Osteoblast (primary cell): ENCODE data around the gene RPL19. TPM values are rescaled to one million over a fixed set of nuclear protein-coding genes. Genes with fewer than 3 reads are reported as not detected.

Source experiments
- DNase-seq: peaks from one replicate; pipeline ENCODE4 v3.0.0; 2011; ENCODE audit warnings: low spot score, mixed read lengths; ENCODE audit not compliant: insufficient read length; ENCODE audit errors: missing footprints
- H2AFZ ChIP-seq: 2 replicates; pipeline ENCODE4 v1.6.0; 2011; ENCODE audit warnings: mild to moderate bottlenecking, low read length
- H3K27ac ChIP-seq: 2 replicates; pipeline ENCODE4 v1.5.1; 2011; ENCODE audit warnings: mild to moderate bottlenecking, low read depth, low read length, moderate library complexity
- H3K27me3 ChIP-seq: 2 replicates; pipeline ENCODE4 v1.6.0; 2012; ENCODE audit warnings: mild to moderate bottlenecking, control low read depth, inconsistent platforms, low read length, moderate library complexity; ENCODE audit not compliant: insufficient read depth
- H3K36me3 ChIP-seq: 2 replicates; pipeline ENCODE4 v1.5.1; 2011; ENCODE audit warnings: mild to moderate bottlenecking, low read length, control low read depth, moderate library complexity; ENCODE audit not compliant: insufficient read depth
- H3K4me1 ChIP-seq: 2 replicates; pipeline ENCODE4 v1.5.1; 2011; ENCODE audit warnings: mild to moderate bottlenecking, low read length, control low read depth, moderate library complexity; ENCODE audit not compliant: insufficient read depth
- H3K4me2 ChIP-seq: 2 replicates; pipeline ENCODE4 v1.6.0; 2011; ENCODE audit warnings: mild to moderate bottlenecking, low read length; ENCODE audit not compliant: insufficient read depth
- H3K4me3 ChIP-seq: fragments of 200-600 bp; sonication (generic); 3 replicates; pipeline ENCODE4 v1.5.1; 2012; ENCODE audit warnings: mild to moderate bottlenecking, low read length, inconsistent platforms; ENCODE audit not compliant: insufficient read depth
- H3K79me2 ChIP-seq: 2 replicates; pipeline ENCODE4 v1.6.0; 2012; ENCODE audit warnings: mild to moderate bottlenecking, low read length, control low read depth, inconsistent platforms; ENCODE audit not compliant: insufficient read depth
- H3K9me3 ChIP-seq: 2 replicates; pipeline ENCODE4 v1.5.1; 2011; ENCODE audit warnings: low read depth, low read length, control low read depth
- H4K20me1 ChIP-seq: 2 replicates; pipeline ENCODE4 v1.6.0; 2012; ENCODE audit warnings: mild to moderate bottlenecking, low read length, control low read depth; ENCODE audit not compliant: insufficient read depth
- total RNA-seq: library from RNA; depleted of rRNA; stranded (reverse); fragments of >200 nt; gene quantifications from 2 replicates; pipeline ENCODE4 v1.2.3, GENCODE V29; 2012
- TF ChIP-seq, protein P1 (sequence below): IDR thresholded peaks from 2 replicates; pipeline ENCODE4 v1.5.1; 2011; ENCODE audit warnings: mild to moderate bottlenecking, low read depth, low read length, moderate library complexity; ENCODE audit errors: extremely low read depth

The RPL19 gene
- total RNA-seq, 1 donor = 1,279 TPM

- H3K4me2 ChIP-seq = peak overlapping the region; percentile 88
- peaks cover 33% of the 10 kb centered on the region for H4K20me1 ChIP-seq
- peaks cover 39% of the 10 kb centered on the region for H3K36me3 ChIP-seq
- TF ChIP-seq, protein P1, sequence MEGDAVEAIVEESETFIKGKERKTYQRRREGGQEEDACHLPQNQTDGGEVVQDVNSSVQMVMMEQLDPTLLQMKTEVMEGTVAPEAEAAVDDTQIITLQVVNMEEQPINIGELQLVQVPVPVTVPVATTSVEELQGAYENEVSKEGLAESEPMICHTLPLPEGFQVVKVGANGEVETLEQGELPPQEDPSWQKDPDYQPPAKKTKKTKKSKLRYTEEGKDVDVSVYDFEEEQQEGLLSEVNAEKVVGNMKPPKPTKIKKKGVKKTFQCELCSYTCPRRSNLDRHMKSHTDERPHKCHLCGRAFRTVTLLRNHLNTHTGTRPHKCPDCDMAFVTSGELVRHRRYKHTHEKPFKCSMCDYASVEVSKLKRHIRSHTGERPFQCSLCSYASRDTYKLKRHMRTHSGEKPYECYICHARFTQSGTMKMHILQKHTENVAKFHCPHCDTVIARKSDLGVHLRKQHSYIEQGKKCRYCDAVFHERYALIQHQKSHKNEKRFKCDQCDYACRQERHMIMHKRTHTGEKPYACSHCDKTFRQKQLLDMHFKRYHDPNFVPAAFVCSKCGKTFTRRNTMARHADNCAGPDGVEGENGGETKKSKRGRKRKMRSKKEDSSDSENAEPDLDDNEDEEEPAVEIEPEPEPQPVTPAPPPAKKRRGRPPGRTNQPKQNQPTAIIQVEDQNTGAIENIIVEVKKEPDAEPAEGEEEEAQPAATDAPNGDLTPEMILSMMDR = no peak
- no peaks in the 10 kb centered on the region for H3K27me3 ChIP-seq
- peak; percentile 99 for DNase-seq
- peak overlapping the region; percentile 99 for H3K27ac ChIP-seq
- H2AFZ ChIP-seq = peak overlapping the region; percentile 83
- H3K4me1 ChIP-seq = peaks cover 31% of the 10 kb centered on the region
- peak overlapping the region; percentile 81 for H3K4me3 ChIP-seq
- H3K79me2 ChIP-seq = peaks cover 43% of the 10 kb centered on the region
- H3K9me3 ChIP-seq = no peaks in the 10 kb centered on the region
These were observed 338 bp upstream of the RPL19 start for GRCh38 chr17:39199820-39200069.

DNA sequence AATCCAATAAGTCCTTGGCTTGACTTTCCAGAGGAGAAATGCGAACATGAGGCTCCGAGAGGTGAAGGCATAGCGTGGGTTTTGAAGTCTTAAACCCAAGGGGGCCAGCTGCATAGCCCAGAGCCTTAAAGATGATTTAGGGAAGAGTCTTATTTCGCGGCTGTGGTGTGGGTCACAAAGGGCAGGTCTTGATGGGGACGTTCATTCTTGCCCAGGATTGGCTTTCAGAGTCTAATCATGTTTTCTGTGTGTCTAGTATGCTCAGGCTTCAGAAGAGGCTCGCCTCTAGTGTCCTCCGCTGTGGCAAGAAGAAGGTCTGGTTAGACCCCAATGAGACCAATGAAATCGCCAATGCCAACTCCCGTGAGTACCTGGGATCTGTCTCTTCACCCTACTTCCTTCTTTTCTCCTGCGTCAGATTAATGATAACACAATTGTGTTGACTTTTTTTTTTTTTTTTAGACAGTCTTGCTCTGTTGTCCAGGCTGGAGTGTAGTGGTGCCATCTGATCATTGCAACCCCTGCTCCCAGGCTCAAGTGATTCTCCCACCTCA is 951 bp downstream of the RPL19 start:
- peaks cover 30% of the 10 kb centered on the region for H4K20me1 ChIP-seq
- peaks cover 43% of the 10 kb centered on the region for H3K36me3 ChIP-seq
- DNase-seq = no peak
- peak overlapping the region; percentile 81 for H3K4me3 ChIP-seq
- peak overlapping the region; percentile 88 for H3K4me2 ChIP-seq
- no peaks in the 10 kb centered on the region for H3K27me3 ChIP-seq
- peak overlapping the region; percentile 99 for H3K27ac ChIP-seq
- H3K4me1 ChIP-seq = peaks cover 23% of the 10 kb centered on the region
- no peak overlapping the region for H2AFZ ChIP-seq
- peaks cover 31% of the 10 kb centered on the region for H3K79me2 ChIP-seq
- TF ChIP-seq, protein P1 = no peak
- no peaks in the 10 kb centered on the region for H3K9me3 ChIP-seq

- peaks cover 32% of the 10 kb centered on the region for H3K4me1 ChIP-seq
- H3K9me3 ChIP-seq = no peaks in the 10 kb centered on the region
- H3K4me3 ChIP-seq = no peak overlapping the region
- H2AFZ ChIP-seq = no peak overlapping the region
- peaks cover 43% of the 10 kb centered on the region for H3K36me3 ChIP-seq
- peaks cover 26% of the 10 kb centered on the region for H3K79me2 ChIP-seq
- no peak overlapping the region for H3K4me2 ChIP-seq
- peak; percentile 69 for DNase-seq
- no peaks in the 10 kb centered on the region for H3K27me3 ChIP-seq
- peaks cover 30% of the 10 kb centered on the region for H4K20me1 ChIP-seq
- no peak overlapping the region for H3K27ac ChIP-seq
- TF ChIP-seq, protein P1 = no peak
These were observed 4.2 kb downstream of the RPL19 start for GRCh38 chr17:39204245-39204644.

DNA sequence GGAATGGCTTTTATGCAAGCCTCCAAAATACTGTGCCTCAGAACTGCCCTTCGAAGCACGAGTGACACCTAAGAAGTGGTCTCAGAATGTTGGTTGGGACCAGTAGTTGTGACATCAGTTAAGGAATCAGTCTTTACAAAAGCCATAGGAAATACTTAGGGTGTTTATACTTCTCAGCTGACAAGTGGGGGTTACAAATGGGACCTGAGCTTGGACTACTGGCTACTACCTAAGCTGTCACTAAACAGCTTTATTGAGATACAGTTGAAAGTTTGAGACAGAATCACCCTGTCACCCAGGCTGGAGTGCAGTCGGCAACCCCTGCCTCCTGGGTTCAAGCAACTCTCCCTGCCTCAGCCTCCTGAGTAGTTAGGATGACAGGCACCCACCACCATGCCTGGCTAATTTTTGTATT is 5.0 kb downstream of the RPL19 start:
- Histone ChIP-seq H3K79me2 (peaks cover 25% of the 10 kb centered on the region), H3K4me2 (no peak overlapping the region), H3K27me3 (no peaks in the 10 kb centered on the region), H3K4me1 (peaks cover 37% of the 10 kb centered on the region), H3K4me3 (no peak overlapping the region), H3K9me3 (no peaks in the 10 kb centered on the region), H4K20me1 (peaks cover 30% of the 10 kb centered on the region), H3K27ac (no peak overlapping the region), H3K36me3 (peaks cover 43% of the 10 kb centered on the region), H2AFZ (no peak overlapping the region)
- TF ChIP-seq, protein P1 = no peak
- DNase-seq = peak; percentile 18
